ENCODE data around the gene NPHP4.

The NPHP4 gene

DNA sequence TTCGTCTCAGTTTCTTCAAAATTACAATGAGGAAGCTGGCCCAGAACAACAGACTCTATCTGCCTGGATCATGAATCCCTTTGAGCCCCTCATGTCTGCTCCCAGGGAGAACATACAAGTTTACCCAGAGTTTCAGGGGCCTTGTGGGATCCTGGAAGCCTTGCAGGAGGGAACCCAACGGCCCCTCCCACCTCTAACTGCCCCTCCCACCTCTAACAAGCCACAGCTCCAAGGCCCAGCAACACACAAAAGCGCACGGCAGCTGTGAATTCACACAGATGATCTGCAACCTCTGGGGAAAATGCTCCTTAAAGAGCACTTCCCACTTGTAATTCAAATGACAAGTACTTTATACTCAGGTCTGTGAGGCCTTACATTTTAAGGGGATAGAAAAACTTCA, 113.3 kb downstream of the NPHP4 start:
- H3K27me3 Mint-ChIP-seq (ENCODE audit: low read depth, poor library complexity) = peaks cover 2% of the 10 kb centered on the region
- H3K4me3 Mint-ChIP-seq = no peak overlapping the region
- H3K9me3 Mint-ChIP-seq = peaks cover 8% of the 10 kb centered on the region
- H3K27ac Mint-ChIP-seq = peak overlapping the region; percentile 55
- peaks cover 33% of the 10 kb centered on the region for H3K36me3 Mint-ChIP-seq (ENCODE audit: low read depth)
- TF ChIP-seq, protein P1, sequence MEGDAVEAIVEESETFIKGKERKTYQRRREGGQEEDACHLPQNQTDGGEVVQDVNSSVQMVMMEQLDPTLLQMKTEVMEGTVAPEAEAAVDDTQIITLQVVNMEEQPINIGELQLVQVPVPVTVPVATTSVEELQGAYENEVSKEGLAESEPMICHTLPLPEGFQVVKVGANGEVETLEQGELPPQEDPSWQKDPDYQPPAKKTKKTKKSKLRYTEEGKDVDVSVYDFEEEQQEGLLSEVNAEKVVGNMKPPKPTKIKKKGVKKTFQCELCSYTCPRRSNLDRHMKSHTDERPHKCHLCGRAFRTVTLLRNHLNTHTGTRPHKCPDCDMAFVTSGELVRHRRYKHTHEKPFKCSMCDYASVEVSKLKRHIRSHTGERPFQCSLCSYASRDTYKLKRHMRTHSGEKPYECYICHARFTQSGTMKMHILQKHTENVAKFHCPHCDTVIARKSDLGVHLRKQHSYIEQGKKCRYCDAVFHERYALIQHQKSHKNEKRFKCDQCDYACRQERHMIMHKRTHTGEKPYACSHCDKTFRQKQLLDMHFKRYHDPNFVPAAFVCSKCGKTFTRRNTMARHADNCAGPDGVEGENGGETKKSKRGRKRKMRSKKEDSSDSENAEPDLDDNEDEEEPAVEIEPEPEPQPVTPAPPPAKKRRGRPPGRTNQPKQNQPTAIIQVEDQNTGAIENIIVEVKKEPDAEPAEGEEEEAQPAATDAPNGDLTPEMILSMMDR (IDR thresholded peaks at IDR 0.05) = no peak
- no peaks in the 10 kb centered on the region for H3K4me1 Mint-ChIP-seq
- DNase-seq = no peak

DNA sequence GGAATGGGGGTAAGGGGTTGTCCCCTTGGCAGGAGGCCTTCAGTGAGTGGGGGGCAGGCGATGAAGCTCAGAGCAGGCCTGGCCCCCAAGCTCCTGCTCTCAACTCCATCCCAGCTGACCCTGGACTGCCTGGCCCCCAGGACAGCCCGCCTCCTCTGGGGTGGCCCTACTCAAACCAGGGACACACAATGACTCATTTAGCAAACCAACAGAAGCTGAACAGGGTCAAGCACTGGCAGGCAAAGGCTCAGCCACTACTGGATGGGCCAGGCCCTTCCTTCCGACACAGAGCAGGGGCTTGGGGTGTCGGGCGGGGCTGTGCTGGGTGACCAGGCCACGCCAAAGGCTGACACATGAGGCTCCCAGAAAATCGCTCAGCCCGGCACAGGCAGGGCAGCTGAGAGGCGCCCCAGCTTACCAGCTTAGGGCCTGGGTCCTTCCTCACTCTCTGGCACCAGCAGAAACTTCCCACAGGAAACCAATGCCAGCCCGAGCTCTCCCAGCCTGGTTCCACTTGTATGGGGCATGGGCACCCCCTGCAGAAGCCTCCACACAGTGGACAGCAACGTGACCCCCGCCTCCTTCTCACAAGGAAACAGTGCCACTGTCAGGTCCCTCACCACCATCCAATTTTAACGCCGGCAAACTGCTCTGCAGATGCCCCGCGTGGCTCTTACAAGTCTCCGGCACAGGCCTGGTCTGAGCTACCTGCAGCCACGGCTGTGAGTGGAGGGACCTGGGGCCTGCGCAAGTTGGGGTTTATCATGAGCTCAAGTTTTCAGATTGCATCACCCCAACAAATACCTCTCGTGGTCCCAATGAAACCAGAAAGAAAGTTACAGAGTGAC, 114.3 kb downstream of the NPHP4 start:
- Mint-ChIP-seq H3K9me3 (peaks cover 8% of the 10 kb centered on the region), H3K4me1 (no peaks in the 10 kb centered on the region), H3K4me3 (no peak overlapping the region), H3K36me3 (ENCODE audit: low read depth) (peaks cover 37% of the 10 kb centered on the region), H3K27ac (no peak overlapping the region), H3K27me3 (ENCODE audit: low read depth, poor library complexity) (peaks cover 2% of the 10 kb centered on the region)
- DNase-seq = no peak
- TF ChIP-seq, protein P1 (IDR thresholded peaks at IDR 0.05) = no peak

DNA sequence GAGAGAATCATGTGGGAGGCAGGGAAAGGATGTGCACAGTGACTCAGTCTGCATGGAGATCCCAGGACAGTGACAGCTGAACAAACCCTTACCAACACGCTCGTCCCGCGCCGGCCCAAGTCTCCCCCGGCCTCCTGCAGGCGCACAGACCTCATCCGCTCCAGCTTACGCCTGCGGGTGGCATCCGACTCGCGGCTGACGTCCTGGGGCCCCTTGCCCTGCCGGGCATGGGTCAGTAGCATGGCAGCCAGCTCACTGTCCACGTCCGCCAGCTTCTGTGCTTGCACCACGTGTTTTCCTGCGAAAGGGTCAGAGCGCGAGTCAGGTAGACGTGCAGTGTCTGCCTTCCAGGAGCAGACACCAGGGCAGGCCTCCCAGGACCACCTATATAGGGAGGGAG, 115.2 kb downstream of the NPHP4 start:
- Mint-ChIP-seq H3K27ac (peak overlapping the region; percentile 78), H3K36me3 (ENCODE audit: low read depth) (peaks cover 30% of the 10 kb centered on the region), H3K4me3 (no peak overlapping the region), H3K27me3 (ENCODE audit: low read depth, poor library complexity) (peaks cover 2% of the 10 kb centered on the region), H3K9me3 (peaks cover 8% of the 10 kb centered on the region), H3K4me1 (no peaks in the 10 kb centered on the region)
- TF ChIP-seq, protein P1 (IDR thresholded peaks at IDR 0.05) = no peak
- no peak for DNase-seq

DNA sequence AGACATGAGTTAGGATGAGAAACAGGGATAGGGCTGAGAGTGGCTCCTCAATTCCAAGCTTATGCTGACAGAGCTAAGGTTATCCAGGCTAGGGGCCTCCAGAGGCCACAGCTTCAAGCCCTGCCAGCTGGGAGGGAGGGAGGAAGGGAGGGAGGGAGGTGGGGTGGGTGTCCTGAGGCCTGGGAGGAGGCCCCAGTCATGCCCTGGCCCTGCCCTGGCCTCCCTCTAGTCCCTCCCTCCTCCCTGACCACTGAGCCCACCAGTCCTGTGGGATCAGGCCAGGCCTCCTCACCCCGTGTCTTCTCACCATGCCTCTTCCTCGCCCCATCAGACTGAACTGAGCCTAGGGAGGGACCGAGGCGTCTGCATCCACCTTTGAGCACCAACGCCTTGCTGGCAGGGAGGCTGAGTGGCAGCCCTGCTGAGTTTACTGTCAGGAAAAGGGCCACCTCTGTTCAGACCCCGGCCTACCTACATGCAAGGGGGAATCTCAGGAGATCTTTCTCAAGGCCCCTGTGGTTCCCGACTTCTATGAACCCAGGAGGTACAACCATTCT, 116.1 kb downstream of the NPHP4 start:
- Mint-ChIP-seq H3K27me3 (ENCODE audit: low read depth, poor library complexity) (peaks cover 2% of the 10 kb centered on the region), H3K27ac (peak overlapping the region; percentile 45), H3K36me3 (ENCODE audit: low read depth) (peaks cover 33% of the 10 kb centered on the region), H3K9me3 (peaks cover 8% of the 10 kb centered on the region), H3K4me1 (no peaks in the 10 kb centered on the region), H3K4me3 (no peak overlapping the region)
- no peak for DNase-seq
- TF ChIP-seq, protein P1 (IDR thresholded peaks at IDR 0.05) = no peak

DNA sequence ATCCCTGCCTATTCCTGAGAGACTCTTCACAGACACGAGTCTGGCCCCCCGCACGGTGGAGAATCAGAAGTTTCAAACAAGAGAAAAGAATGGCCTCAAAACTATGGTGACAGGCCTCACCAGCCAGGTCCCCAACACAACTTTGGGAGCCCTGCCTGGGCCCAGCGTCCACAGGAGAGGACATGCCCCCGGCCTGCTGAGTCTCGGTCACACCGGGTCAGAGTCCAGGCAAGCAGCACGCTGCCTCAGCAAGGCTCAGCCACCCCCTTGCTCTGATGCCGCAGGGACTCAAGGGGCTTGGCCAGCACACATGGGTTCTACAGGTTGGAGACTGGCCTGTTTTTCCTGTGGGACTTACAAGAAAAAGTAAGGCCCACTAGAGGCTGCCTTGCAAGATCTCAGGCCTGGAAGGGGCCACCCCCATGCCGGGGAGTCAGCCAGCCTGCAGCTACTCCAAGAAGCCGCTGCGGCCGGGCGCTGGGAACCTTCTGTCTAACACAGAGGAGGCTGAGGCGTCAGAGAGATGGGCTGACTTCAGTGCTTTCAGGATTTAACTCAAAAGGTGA, 116.8 kb downstream of the NPHP4 start:
- Mint-ChIP-seq H3K9me3 (peaks cover 8% of the 10 kb centered on the region), H3K4me1 (no peaks in the 10 kb centered on the region), H3K27me3 (ENCODE audit: low read depth, poor library complexity) (no peaks in the 10 kb centered on the region), H3K36me3 (ENCODE audit: low read depth) (peaks cover 34% of the 10 kb centered on the region), H3K27ac (peak overlapping the region; percentile 45), H3K4me3 (no peak overlapping the region)
- DNase-seq = no peak
- TF ChIP-seq, protein P1 (IDR thresholded peaks at IDR 0.05) = no peak
